ENCODE results near the gene LAMA2.

GRCh38 chr6:129096651-129097290, 213.8 kb downstream of the LAMA2 start:
- no peak for TF ChIP-seq REST (IDR thresholded peaks at IDR 0.05; ENCODE audit: insufficient read depth in 1 of 2, low read depth in 2 of 2, low read length in 1 of 2)
- TF ChIP-seq CTCF (IDR thresholded peaks at IDR 0.05) = no peak
